AG09319 (cell line): ENCODE data around the gene ZNF138.

Experiments used
- DNase-seq: peaks from one replicate; pipeline ENCODE4 v3.0.0-alpha.2; 2010; ENCODE audit warnings: low read depth; ENCODE audit errors: extremely low read depth
- TF ChIP-seq, protein P1 (sequence below): IDR thresholded peaks from 2 replicates; pipeline ENCODE4 v1.5.1; 2011; ENCODE audit warnings: low read depth, mild to moderate bottlenecking, inconsistent platforms, low read length, moderate library complexity

ZNF138 gene

GRCh38 chr7:64881461-64882287 lies 87.4 kb downstream of the ZNF138 start:
- TF ChIP-seq, protein P1, sequence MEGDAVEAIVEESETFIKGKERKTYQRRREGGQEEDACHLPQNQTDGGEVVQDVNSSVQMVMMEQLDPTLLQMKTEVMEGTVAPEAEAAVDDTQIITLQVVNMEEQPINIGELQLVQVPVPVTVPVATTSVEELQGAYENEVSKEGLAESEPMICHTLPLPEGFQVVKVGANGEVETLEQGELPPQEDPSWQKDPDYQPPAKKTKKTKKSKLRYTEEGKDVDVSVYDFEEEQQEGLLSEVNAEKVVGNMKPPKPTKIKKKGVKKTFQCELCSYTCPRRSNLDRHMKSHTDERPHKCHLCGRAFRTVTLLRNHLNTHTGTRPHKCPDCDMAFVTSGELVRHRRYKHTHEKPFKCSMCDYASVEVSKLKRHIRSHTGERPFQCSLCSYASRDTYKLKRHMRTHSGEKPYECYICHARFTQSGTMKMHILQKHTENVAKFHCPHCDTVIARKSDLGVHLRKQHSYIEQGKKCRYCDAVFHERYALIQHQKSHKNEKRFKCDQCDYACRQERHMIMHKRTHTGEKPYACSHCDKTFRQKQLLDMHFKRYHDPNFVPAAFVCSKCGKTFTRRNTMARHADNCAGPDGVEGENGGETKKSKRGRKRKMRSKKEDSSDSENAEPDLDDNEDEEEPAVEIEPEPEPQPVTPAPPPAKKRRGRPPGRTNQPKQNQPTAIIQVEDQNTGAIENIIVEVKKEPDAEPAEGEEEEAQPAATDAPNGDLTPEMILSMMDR = no peak
- no peak for DNase-seq

DNA sequence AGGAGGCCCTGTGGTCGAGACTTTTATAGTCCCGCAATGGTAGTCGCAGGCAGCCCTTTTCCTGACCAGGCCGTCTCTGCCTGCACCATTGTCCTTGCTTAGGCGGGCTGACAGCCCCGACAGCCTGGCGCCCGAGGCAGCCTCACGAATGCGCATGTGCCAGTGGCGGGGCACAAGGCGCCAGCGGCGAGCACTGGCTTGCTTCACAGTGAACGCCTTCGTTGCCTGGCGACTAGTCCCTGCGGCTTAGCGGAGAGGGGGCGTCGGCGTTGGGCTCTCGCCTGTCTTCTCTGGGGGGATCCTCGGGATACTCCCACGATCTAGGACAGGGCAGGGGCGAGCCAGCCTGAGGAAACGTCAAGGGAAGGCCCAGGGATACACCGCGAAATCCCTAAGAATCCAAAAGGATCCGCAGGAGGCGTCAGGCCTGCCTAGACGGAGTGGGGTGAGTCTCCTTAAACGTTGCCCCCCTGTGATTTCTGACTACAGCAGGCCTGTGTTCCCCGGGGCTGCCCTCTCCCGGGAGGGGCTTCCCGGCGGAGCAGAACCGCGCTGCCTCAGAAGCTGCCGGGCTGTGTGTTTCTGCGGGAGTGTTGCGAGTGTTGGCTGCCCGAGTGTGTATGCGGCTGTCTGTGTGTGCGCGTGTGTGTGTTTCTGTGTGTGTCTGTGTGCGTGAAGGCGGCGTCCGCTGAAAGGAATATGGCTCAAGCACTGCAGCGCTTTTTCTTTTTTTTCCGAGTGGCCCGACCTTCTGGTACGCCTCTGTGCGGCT lies 88.3 kb downstream of the ZNF138 start:
- no peak for DNase-seq
- TF ChIP-seq, protein P1 = no peak
